GM23338 (cell line): ENCODE data around the gene RBPJ. TPM values are rescaled to one million over a fixed set of nuclear protein-coding genes. Genes with fewer than 3 reads are reported as not detected.

Source experiments
- ATAC-seq: fragments of 200-7000 bp; cut with Tn5 transposase; 3 replicates; pipeline ENCODE4 v1.9.1; 2020
- DNase-seq: peaks from one replicate; pipeline ENCODE4 v3.0.0-alpha.2; 2015; ENCODE audit warnings: low spot score
- H2AFZ ChIP-seq: fragments of 200-600 bp; sonication (generic); 2 replicates; pipeline ENCODE4 v1.8.0; 2016; ENCODE audit warnings: antibody characterized with exemption, mild to moderate bottlenecking, moderate library complexity
- H3F3A ChIP-seq: fragments of 200-600 bp; sonication (generic); replicated peaks from 2 replicates; pipeline ENCODE4 v1.8.0; 2017; ENCODE audit warnings: antibody characterized with exemption, mixed run types, low read depth
- H3K27ac ChIP-seq: fragments of 200-600 bp; sonication (generic); 2 replicates; pipeline ENCODE4 v1.6.1; 2016; ENCODE audit warnings: low read depth
- H3K27me3 ChIP-seq: fragments of 200-600 bp; sonication (generic); 2 replicates; pipeline ENCODE4 v1.8.0; 2016; ENCODE audit warnings: mild to moderate bottlenecking, mixed run types, moderate library complexity; ENCODE audit not compliant: insufficient read depth
- H3K36me3 ChIP-seq: fragments of 200-600 bp; sonication (generic); 2 replicates; pipeline ENCODE4 v1.8.0; 2016; ENCODE audit warnings: mild to moderate bottlenecking; ENCODE audit not compliant: insufficient read depth
- H3K4me1 ChIP-seq: fragments of 200-600 bp; sonication (generic); 2 replicates; pipeline ENCODE4 v1.8.0; 2016; ENCODE audit warnings: mild to moderate bottlenecking, moderate library complexity; ENCODE audit not compliant: insufficient read depth
- H3K4me2 ChIP-seq: fragments of 200-600 bp; sonication (generic); 2 replicates; pipeline ENCODE4 v1.7.1; 2017; ENCODE audit warnings: mixed run types
- H3K4me3 ChIP-seq: fragments of 200-600 bp; sonication (generic); 2 replicates; pipeline ENCODE4 v1.6.1; 2016; ENCODE audit warnings: mixed run types
- H3K79me2 ChIP-seq: fragments of 200-600 bp; sonication (generic); replicated peaks from 2 replicates; pipeline ENCODE4 v1.8.0; 2017; ENCODE audit warnings: mild to moderate bottlenecking; ENCODE audit not compliant: insufficient read depth
- H3K9me2 ChIP-seq: fragments of 200-600 bp; sonication (generic); 2 replicates; pipeline ENCODE4 v1.8.0; 2017; ENCODE audit not compliant: insufficient read depth
- H4K20me1 ChIP-seq: fragments of 200-600 bp; sonication (generic); replicated peaks from 2 replicates; pipeline ENCODE4 v1.8.0; 2017; ENCODE audit warnings: mild to moderate bottlenecking; ENCODE audit not compliant: insufficient read depth
- H3K27ac Mint-ChIP-seq: 2 replicates; pipeline ENCODE4 v1.8.0; 2020; ENCODE audit warnings: inconsistent platforms, mild to moderate bottlenecking, moderate library complexity, mixed read lengths
- H3K27me3 Mint-ChIP-seq: 3 replicates; pipeline ENCODE4 v1.8.0; 2022; ENCODE audit warnings: low read depth, mild to moderate bottlenecking, moderate library complexity, mixed read lengths, inconsistent platforms; ENCODE audit not compliant: insufficient read depth, poor library complexity
- H3K36me3 Mint-ChIP-seq: 3 replicates; pipeline ENCODE4 v1.8.0; 2021; ENCODE audit warnings: low read depth, mild to moderate bottlenecking, inconsistent platforms, moderate library complexity, mixed read lengths
- H3K4me1 Mint-ChIP-seq: 3 replicates; pipeline ENCODE4 v1.8.0; 2020; ENCODE audit warnings: mild to moderate bottlenecking, inconsistent platforms, mixed read lengths
- H3K4me3 Mint-ChIP-seq: 3 replicates; pipeline ENCODE4 v1.8.0; 2021; ENCODE audit warnings: moderate library complexity, mild to moderate bottlenecking, inconsistent platforms, mixed read lengths
- H3K9me3 Mint-ChIP-seq: 3 replicates; pipeline ENCODE4 v1.8.0; 2020; ENCODE audit warnings: moderate library complexity, mild to moderate bottlenecking, inconsistent platforms, mixed read lengths
- CREB1 ChIP-seq: fragments of 250-450 bp; sonication (Bioruptor Pico); IDR thresholded peaks from 2 replicates; pipeline ENCODE4 v1.5.0; 2020; ENCODE audit warnings: low read depth, mild to moderate bottlenecking, moderate library complexity
- EZH2 ChIP-seq: fragments of 200-600 bp; sonication (generic); IDR thresholded peaks from one replicate; pipeline ENCODE4 v1.8.0; 2017; ENCODE audit warnings: antibody characterized with exemption, mild to moderate bottlenecking, low read depth; ENCODE audit not compliant: unreplicated experiment
- EZH2phosphoT487 ChIP-seq: fragments of 200-600 bp; sonication (generic); IDR thresholded peaks from one replicate; pipeline ENCODE4 v1.8.1; 2018; ENCODE audit warnings: antibody characterized with exemption; ENCODE audit not compliant: unreplicated experiment
- ZNF114 ChIP-seq: fragments of 250-450 bp; sonication (Bioruptor Pico); IDR thresholded peaks from 2 replicates; pipeline ENCODE4 v1.5.0; 2020; ENCODE audit warnings: mild to moderate bottlenecking, moderate library complexity
- ZNF331 ChIP-seq: fragments of 250-450 bp; sonication (Bioruptor Pico); IDR thresholded peaks from 2 replicates; pipeline ENCODE4 v1.5.0; 2020; ENCODE audit warnings: low read depth, mild to moderate bottlenecking, moderate library complexity
- ZNF462 ChIP-seq: fragments of 250-450 bp; sonication (Bioruptor Pico); IDR thresholded peaks from 2 replicates; pipeline ENCODE4 v1.5.0; 2020; ENCODE audit warnings: mild to moderate bottlenecking, moderate library complexity
- polyA plus RNA-seq: library from polyadenylated mRNA; unstranded; fragments of >200 nt; fragmentation: Nextera tagmentation; extraction: Ambion mirVana; gene quantifications from 2 replicates; pipeline ENCODE4 v1.2.1, GENCODE V29; 2016
- total RNA-seq: library from RNA; depleted of rRNA; stranded (reverse); fragments of >200 nt; shearing (Covaris generic); gene quantifications from 2 replicates; pipeline ENCODE4 v1.2.3, GENCODE V29; 2014
- TF ChIP-seq, protein P1 (sequence below), 2 experiments: fragments of 200-600 bp in 1 of 2; sonication (generic) in 1 of 2; conservative IDR thresholded peaks; 2 replicates each; pipeline versions ENCODE4 v1.5.1 to v1.6.1; 2016 to 2017; ENCODE audit warnings: antibody characterized with exemption in 2 of 2, low read depth in 2 of 2, mild to moderate bottlenecking in 2 of 2, moderate library complexity in 1 of 2

Gene RBPJ
- total and polyA plus RNA-seq, 2 experiments from 2014 or later = 212 to 457 TPM

DNA sequence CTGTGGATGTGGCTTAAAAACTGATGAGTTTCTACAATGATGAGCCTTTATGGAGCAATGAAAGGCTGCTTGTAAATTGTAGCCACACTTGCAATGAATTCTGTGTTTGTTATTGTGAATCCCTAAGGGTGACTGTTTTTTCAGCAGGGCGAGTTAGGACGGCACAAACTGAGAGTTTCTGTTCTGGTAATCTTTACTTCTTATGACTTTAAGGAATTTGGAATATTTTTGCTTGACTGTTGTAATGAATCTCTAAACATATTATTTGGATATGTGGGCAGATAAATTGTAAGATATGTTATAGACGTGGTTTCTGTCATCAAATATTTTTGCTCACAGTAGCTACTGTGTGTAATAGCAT is 22.2 kb downstream of the RBPJ start:
- Mint-ChIP-seq H3K4me3 (no peak overlapping the region), H3K9me3 (no peaks in the 10 kb centered on the region), H3K4me1 (peaks cover 53% of the 10 kb centered on the region), H3K27me3 (peaks cover 3% of the 10 kb centered on the region), H3K36me3 (no peaks in the 10 kb centered on the region), H3K27ac (no peak overlapping the region)
- Histone ChIP-seq H2AFZ (no peak overlapping the region), H3F3A (no peaks in the 10 kb centered on the region; the same call in 1 of the 2 replicates), H3K4me2 (no peak overlapping the region), H3K27me3 (no peaks in the 10 kb centered on the region), H3K4me3 (no peak overlapping the region), H3K9me2 (no peaks in the 10 kb centered on the region), H3K36me3 (no peaks in the 10 kb centered on the region), H4K20me1 (peaks cover 84% of the 10 kb centered on the region), H3K27ac (peak overlapping the region; percentile 79; the same call in 1 of the 2 replicates), H3K79me2 (peaks cover 100% of the 10 kb centered on the region), H3K4me1 (peaks cover 81% of the 10 kb centered on the region)
- TF ChIP-seq ZNF114 (CRISPR knock-in tag) = no peak
- TF ChIP-seq, protein P1, sequence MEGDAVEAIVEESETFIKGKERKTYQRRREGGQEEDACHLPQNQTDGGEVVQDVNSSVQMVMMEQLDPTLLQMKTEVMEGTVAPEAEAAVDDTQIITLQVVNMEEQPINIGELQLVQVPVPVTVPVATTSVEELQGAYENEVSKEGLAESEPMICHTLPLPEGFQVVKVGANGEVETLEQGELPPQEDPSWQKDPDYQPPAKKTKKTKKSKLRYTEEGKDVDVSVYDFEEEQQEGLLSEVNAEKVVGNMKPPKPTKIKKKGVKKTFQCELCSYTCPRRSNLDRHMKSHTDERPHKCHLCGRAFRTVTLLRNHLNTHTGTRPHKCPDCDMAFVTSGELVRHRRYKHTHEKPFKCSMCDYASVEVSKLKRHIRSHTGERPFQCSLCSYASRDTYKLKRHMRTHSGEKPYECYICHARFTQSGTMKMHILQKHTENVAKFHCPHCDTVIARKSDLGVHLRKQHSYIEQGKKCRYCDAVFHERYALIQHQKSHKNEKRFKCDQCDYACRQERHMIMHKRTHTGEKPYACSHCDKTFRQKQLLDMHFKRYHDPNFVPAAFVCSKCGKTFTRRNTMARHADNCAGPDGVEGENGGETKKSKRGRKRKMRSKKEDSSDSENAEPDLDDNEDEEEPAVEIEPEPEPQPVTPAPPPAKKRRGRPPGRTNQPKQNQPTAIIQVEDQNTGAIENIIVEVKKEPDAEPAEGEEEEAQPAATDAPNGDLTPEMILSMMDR (conservative IDR thresholded peaks at IDR 0.05; ENCODE audit: low read depth in 2 of 2) = no peak
- DNase-seq (no peak), ATAC-seq (no peak)

- H3K4me1 ChIP-seq = peaks cover 87% of the 10 kb centered on the region
- H3K27me3 ChIP-seq = no peaks in the 10 kb centered on the region
- peaks cover 50% of the 10 kb centered on the region for H3K4me1 Mint-ChIP-seq
- peak overlapping the region; percentile 62 for H3K4me2 ChIP-seq
- no peaks in the 10 kb centered on the region for H3K36me3 Mint-ChIP-seq
- peaks cover 4% of the 10 kb centered on the region for H3K27me3 Mint-ChIP-seq
- H3K4me3 ChIP-seq = no peak overlapping the region
- H3K9me3 Mint-ChIP-seq = no peaks in the 10 kb centered on the region
- ATAC-seq (no peak), DNase-seq (no peak)
- peaks cover 100% of the 10 kb centered on the region for H3K79me2 ChIP-seq
- H3K4me3 Mint-ChIP-seq = no peak overlapping the region
- H3K9me2 ChIP-seq = no peaks in the 10 kb centered on the region
- no peak overlapping the region for H3K27ac Mint-ChIP-seq
- H3F3A ChIP-seq = no peaks in the 10 kb centered on the region; the same call in 1 of the 2 replicates
- no peak overlapping the region for H2AFZ ChIP-seq
- peaks cover 87% of the 10 kb centered on the region for H4K20me1 ChIP-seq
- H3K27ac ChIP-seq = peak overlapping the region; percentile 75
- no peaks in the 10 kb centered on the region for H3K36me3 ChIP-seq
- TF ChIP-seq ZNF331 (CRISPR knock-in tag) (no peak), EZH2 (no peak), ZNF462 (no peak), CREB1 (CRISPR knock-in tag) (no peak), EZH2phosphoT487 (no peak)
- TF ChIP-seq, protein P1 (conservative IDR thresholded peaks at IDR 0.05; ENCODE audit: low read depth in 2 of 2) = no peak
These were observed 24.2 kb downstream of the RBPJ start for GRCh38 chr4:26344901-26345564.
